Raji (cell line): ENCODE results near the gene GATAD2A.

Experiments
- POLR2A ChIP-seq: IDR thresholded peaks from 2 replicates; pipeline ENCODE4 v1.6.1; 2011; ENCODE audit warnings: low read depth, low read length, control low read depth; ENCODE audit not compliant: insufficient read depth

The GATAD2A gene, protein sequence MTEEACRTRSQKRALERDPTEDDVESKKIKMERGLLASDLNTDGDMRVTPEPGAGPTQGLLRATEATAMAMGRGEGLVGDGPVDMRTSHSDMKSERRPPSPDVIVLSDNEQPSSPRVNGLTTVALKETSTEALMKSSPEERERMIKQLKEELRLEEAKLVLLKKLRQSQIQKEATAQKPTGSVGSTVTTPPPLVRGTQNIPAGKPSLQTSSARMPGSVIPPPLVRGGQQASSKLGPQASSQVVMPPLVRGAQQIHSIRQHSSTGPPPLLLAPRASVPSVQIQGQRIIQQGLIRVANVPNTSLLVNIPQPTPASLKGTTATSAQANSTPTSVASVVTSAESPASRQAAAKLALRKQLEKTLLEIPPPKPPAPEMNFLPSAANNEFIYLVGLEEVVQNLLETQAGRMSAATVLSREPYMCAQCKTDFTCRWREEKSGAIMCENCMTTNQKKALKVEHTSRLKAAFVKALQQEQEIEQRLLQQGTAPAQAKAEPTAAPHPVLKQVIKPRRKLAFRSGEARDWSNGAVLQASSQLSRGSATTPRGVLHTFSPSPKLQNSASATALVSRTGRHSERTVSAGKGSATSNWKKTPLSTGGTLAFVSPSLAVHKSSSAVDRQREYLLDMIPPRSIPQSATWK

DNA sequence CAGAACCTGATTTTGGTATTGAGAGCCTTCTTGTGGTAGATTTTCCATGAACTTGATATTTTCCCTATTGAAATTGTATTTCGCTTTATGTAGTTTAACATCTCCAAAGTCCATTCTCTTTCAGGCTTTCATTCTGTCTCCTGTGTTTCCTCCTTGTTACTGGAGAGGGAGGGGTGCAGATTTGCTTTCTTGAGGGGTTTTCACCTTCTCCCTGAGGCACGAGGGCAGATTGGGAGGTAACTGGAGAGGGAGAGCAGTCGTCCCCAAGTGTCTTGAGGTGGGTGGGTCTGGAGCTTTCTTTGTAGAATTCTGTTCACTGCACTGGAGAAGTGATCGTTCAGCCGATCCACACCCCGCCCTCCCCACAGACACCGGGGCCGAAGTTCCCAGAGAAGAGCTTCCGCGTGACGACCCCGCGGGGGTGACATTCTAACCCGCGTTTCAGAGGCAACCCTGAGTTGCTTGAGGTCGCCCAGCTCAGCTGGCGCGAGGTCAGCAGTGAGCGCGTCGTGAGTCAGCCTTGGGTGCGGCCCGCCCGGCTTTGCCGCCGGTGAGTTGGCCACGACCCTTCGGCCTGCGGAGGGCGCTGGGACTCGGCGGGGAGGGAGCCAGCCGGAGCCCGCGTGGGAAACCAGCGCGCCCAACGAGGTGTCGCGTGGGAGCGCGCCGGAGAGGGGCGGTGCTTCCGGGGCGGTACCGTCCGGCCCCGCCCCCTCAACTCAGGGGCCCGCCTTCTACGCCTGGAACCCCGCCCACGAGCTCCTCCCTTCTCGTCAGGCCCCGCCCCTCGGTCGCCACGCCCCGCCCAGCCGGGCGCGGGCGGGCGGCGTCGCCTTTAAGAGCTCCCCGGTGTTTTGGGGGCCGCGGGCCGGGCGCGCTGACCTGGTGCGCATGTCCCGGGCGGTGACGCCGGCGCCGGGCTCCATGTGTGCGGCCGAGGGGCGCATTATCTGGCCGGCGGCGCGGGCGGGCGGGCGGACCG lies at the start of gene GATAD2A:
GATAD2A (plus strand) TSS at position 797 of the 982 bp plus-strand sequence. CDS start 59,671 bp downstream, outside the sequence.
- peak; percentile 56 for TF ChIP-seq POLR2A

DNA sequence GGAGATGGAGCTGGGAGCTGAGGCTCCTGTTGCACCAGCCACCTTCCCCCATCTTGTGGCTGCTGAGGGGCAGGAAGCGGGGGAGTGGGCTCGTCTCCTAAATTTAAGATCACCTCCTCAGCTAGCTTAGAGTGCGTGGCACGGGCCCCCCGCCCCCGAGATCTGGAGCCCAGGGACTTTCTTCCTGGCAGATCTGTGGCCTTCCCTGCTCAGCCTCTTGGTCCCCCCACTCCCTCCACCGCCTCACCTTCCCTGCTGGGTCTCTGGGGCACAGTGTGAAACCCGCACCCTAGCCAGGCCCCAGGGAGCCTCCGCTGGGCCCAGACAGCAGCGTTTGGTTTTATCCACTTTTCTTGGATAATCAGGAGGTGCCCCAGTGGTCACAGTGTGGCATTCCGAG lies 49.0 kb upstream of the GATAD2A start:
- TF ChIP-seq POLR2A, result no peak

DNA sequence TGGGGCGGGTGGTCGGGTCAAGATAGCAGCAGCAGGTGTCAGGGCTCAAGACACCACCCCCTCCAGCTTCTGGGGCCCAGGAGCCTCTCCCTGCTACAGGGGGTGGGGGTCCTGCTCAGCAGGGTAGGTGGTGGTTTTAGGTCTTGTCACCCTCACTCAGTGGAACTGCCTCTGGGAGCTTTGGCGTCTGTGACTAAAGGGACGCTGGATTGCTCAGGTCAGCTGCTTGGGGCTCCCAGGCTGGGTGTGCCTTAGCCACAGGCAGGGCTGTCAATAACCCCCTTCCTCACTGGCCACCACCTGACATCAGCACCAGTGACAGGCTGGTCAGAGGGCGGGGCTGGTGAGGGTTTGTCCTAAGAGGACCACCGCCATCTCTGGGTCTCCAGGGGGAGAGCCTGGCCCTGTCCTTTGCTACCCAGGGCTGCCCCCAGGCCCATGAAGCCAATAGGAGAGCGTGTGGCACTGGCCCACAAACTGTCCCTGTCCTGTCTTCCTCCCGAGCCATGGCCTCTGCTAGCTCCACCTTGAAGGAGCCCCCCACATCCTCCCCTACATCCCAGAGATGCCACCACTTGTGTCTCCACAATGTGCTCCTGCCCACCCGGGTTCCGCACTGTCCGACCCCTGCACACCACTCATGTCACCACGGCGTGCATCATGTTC lies 48.4 kb upstream of the GATAD2A start:
- TF ChIP-seq POLR2A, result no peak

DNA sequence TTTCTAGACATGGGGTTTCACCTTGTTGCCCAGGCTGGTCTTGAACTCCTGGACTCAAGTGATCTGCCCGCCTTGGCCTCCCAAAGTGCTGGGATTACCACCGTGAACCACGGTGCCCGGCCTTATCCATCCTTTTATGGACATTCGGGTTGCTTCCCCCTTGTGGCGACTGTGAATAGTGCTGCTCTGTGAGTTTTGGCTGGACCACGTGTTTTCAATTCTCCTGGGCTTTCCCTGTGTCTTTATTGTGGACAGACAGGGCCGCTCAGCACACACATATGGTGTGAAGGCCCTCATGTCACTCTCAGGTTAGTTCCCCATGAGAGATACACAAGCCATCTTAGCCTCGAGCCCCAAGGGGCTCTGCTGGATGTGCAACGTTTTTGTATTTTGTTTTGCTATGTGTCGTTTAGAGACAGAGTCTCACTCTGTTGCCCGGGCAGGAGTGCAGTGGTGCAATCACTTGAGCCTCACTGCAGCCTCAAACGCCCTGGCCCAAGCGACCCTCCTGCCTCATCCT lies 44.3 kb upstream of the GATAD2A start:
- TF ChIP-seq POLR2A, result no peak

DNA sequence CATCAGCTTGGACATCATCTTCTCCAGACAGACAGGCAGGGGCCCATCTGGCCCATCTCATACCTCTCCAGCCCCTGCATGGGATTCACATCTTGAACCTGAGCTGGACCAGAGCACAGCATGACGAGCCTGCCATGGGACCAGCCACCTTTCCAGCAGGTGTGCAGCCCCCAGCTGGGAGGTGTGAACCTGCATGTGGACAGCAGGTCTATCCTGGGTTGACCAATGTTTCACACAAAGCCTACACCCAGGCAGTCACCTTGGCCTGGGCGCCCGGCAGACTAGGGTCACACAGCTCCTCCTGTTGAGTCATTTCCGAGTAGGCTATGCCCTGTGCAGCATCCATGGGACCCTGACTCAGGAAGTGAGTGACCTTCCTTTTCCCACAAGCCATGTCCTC lies 43.4 kb upstream of the GATAD2A start:
- no peak for TF ChIP-seq POLR2A

DNA sequence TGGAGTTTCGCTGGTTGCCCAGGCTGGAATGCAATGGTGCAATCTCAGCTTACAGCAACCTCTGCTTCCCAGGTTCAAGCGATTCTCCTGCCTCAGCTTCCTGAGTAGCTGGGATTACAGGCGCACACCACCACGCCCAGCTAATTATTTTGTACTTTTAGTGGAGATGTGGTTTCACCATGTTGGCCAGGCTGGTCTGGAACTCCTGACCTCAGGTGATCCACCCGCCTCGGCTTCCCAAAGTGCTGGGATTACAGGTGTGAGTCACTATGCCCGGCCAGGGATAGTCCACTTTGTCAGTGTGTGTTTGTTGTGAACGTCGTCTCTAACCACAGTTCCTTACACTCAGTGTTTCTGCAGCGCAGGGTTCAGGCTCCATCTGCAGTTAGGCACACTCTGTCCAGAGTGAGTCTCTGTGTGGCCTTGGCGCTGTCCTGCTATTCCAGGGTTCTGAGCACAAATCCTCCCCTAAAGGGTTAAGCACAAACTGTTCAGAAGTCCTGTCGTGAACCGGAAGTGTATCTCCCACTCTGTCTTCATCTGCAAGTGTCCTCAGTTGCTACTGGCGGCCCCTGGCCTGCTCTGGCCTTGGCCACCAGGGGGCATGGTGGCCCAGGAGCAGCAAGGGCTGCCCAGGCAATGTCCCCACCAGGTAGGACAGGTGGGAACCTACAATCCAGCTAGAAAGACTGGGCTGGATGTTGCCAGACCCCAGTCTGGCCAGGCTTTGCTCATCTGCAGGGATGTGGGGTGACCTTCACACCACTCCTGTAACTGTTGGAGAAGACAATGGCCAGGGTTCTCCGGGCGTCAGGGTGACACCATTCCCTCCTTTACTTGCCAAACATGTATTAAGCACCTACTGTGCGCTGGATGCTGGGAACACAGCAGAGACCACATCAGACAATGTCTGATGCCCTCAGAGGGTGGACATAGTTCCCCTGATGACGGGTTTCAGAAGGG lies 38.8 kb upstream of the GATAD2A start:
- TF ChIP-seq POLR2A, result no peak

DNA sequence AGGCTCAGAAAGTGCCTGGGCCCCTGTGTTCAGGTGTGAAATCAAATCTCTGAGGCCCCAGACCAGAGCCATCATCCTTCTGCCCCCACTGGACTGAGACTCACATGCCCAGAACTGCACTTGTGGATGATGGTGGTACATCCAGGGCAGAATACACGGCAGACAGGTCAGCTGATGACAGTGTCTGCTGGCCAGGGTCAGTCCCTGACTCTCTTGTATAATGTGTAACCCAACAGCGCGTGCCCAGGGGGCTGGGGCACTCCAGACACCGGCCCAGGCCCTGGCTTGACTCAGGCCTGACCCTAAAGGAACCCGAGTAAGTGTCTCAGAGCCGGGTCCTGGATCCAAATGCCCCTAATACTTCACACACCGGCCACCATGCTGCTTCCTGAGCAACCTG lies 37.4 kb upstream of the GATAD2A start:
- TF ChIP-seq POLR2A, result no peak

DNA sequence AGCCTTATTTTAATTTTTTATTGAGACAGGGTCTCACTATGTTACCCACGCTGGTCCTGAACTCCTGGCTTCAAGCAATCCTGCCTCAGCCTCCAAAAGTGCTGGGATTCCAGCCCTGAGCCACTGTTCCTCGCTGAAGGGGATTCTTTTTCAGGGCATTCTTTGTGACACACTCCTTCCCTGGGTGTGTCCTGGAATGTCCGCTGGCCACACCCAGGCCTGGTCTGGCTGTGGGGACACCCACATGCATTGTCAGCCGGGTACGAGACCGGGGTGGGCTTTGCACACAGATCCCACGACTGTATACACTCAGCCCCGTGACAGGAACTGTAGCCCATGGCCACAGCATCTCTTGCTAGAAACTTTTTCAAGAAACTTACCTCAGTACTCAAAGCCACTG lies 34.4 kb upstream of the GATAD2A start:
- TF ChIP-seq POLR2A, result no peak

DNA sequence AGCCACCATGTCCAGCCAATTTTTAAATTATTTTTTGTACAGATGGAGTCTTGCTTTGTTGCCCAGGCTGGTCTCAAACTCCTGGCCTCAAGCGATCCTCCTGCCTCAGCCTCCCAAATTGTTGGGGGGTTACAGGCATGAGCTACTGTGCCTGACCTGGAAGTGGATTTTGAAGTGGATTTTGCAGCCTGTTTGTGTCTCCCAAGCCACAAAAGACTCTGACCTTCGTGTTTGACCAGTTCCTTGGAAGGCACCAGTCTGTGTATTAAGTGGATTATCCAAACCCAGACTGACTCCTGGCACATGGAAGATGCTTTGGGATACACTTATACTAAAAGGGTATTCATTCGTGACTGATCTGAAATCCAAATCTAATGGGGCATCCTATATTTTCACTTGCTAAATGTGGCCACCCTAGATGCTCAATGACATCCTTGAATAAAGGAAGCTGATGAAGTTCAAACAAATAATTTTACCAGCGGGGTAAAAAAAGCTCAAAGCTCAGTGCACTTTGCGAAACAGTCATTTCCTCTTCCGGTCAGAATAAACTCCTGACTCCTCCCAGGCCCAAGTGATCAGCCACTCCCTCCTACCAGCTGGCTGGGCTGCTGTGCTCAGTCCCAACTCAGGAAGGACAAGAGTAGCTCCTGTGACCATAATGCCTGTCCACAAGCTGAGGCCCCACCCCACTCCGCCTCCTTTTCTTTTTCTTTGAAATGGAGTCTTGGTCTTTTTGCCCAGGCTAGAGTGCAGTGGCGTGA lies 32.6 kb upstream of the GATAD2A start:
- peak; percentile 43 for TF ChIP-seq POLR2A

DNA sequence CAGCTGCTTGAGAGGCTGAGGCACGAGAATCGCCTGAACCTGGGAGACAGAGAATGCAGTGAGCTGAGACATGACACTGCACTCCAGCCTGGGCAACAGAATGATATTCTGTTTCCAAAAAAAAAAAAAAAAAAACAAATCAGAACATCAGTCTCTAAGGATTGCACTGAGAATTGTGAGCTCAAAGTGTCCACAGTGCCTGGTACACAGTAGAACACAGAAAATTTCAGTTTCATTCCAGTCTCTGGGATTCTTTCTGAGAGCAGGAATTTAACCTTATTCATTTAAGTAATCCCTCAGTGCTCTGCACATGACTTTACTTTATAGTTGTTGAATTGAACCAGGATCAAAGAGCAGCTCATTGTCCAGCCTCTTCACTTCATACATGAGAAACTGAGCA lies 25.9 kb upstream of the GATAD2A start:
- TF ChIP-seq POLR2A, result no peak

DNA sequence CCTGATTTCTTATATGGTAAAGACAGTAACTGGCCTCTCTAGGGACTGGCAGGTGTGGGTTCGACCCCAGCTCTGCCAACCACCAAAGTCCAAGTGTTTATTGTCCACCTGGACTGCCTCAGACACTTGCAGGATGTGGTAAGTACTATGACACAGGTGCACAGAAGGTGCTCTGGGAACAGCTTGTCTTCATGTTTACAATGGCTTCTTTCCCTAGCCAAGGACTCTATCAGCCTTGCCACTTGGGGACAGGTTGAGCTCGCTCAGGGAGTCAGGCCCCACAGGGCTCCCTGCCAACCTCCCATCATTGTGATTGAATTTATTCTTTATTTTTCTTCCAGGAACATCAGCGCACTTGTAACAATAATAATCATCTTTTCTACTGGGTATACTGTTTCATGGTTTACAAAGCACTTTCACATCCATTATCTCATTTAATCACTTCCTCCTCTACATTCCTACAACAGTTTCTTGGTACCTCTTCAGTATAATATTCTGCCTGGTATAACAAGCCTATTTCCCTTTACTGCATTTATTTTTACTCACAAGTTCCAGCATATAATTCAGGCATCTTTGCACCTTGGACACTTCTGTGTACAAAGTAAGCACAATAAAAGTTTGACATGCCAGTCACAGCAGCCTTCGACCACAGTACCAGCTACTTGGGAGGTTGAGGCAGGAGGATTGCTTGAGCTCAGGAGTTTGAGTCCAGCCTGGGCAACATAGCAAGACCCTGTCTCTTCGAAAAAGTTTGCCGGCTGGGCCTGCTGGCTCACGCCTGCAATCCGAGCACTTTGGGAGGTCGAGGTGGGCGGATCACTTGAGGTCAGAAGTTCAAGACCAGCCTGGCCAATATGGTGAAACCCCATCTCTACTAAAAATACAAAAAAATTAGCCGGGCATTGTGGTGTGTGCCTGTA lies 24.2 kb upstream of the GATAD2A start:
- TF ChIP-seq POLR2A, result no peak

DNA sequence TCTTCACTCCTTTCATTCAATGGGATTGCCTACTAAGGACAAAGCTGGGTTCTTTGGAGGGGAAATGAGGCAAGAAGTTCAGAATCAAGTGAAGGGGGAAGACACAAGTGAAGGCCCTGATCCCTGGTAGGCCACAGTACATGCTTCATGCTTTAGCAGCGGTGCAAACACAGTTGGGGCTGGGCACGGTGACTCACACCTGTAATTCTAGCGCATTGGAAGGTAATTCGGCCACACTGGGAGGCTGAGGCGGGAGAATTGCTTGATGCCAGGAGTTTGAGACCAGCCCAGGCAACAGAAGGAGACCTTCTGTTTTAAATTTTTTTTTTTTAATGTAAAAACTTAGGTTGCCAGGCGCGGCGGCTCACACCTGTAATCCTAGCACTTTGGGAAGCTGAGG lies 23.4 kb upstream of the GATAD2A start:
- no peak for TF ChIP-seq POLR2A
